Subcutaneous abdominal adipose tissue (tissue), 5 donors: Measurements from ENCODE around the gene HOMER2.
A peak's percentile ranks its signal among the peaks of the same experiment; 100 is the strongest.

Source experiments
- H3K27ac ChIP-seq: one replicate; pipeline ENCODE4 v1.7.0; 2013; ENCODE audit warnings: low read depth, mild to moderate bottlenecking, inconsistent platforms, low read length, moderate library complexity
- H3K27me3 ChIP-seq, 5 donors: one replicate each; pipeline ENCODE4 v1.7.0; 2013; ENCODE audit warnings: low read length in 5 of 5, inconsistent platforms in 1 of 5; ENCODE audit not compliant: control insufficient read depth in 5 of 5, insufficient read depth in 4 of 5
- H3K36me3 ChIP-seq, 5 donors: one replicate each; pipeline ENCODE4 v1.7.0; 2013; ENCODE audit warnings: low read length in 5 of 5; ENCODE audit not compliant: control insufficient read depth in 5 of 5, insufficient read depth in 5 of 5
- H3K4me1 ChIP-seq, 5 donors: one replicate each; pipeline ENCODE4 v1.7.0; 2013; ENCODE audit warnings: low read length in 5 of 5, mild to moderate bottlenecking in 3 of 5, moderate library complexity in 1 of 5; ENCODE audit not compliant: control insufficient read depth in 5 of 5, insufficient read depth in 5 of 5
- H3K4me3 ChIP-seq, 5 donors: one replicate each; pipeline ENCODE4 v1.7.0; 2013; ENCODE audit warnings: low read length in 5 of 5, low read depth in 1 of 5
- H3K9ac ChIP-seq, 5 donors: one replicate each; pipeline ENCODE4 v1.7.0; 2013; ENCODE audit warnings: low read length in 5 of 5, mild to moderate bottlenecking in 4 of 5, moderate library complexity in 3 of 5
- H3K9me3 ChIP-seq, 5 donors: one replicate each; pipeline ENCODE4 v1.7.0; 2013; ENCODE audit warnings: low read length in 5 of 5; ENCODE audit not compliant: control insufficient read depth in 5 of 5
- donor health status: healthy.
- donor health status: healthy.
- donor health status: healthy.
- donor health status: healthy.
- donor health status: healthy.

HOMER2 gene

GRCh38 chr15:82852941-82853561 is 99.5 kb downstream of the HOMER2 start:
- Histone ChIP-seq H3K9ac (no peak overlapping the region), H3K4me1 (peaks cover 0 to 14% (median 9%) of the 10 kb centered on the region in 5 donors), H3K27me3 (no peaks in the 10 kb centered on the region), H3K36me3 (no peaks in the 10 kb centered on the region), H3K4me3 (no peak overlapping the region), H3K27ac (no peak overlapping the region), H3K9me3 (no peaks in the 10 kb centered on the region)

GRCh38 chr15:82851981-82852511 is 100.5 kb downstream of the HOMER2 start:
- H3K36me3 ChIP-seq, result no peaks in the 10 kb centered on the region
- no peak overlapping the region for H3K9ac ChIP-seq
- no peak overlapping the region for H3K27ac ChIP-seq
- H3K27me3 ChIP-seq, result no peaks in the 10 kb centered on the region
- peaks cover 0 to 14% (median 9%) of the 10 kb centered on the region in 5 donors for H3K4me1 ChIP-seq
- H3K4me3 ChIP-seq, result no peak overlapping the region
- H3K9me3 ChIP-seq, result no peaks in the 10 kb centered on the region

- no peaks in the 10 kb centered on the region for H3K9me3 ChIP-seq
- no peaks in the 10 kb centered on the region for H3K27me3 ChIP-seq
- no peak overlapping the region for H3K9ac ChIP-seq
- H3K27ac ChIP-seq, result no peak overlapping the region
- peaks cover 0 to 14% (median 9%) of the 10 kb centered on the region in 5 donors for H3K4me1 ChIP-seq
- H3K4me3 ChIP-seq, result no peak overlapping the region
- H3K36me3 ChIP-seq, result no peaks in the 10 kb centered on the region
Observed at GRCh38 chr15:82851306-82851850, 101.1 kb downstream of the HOMER2 start.

- Histone ChIP-seq H3K27ac (no peak overlapping the region), H3K9ac (no peak overlapping the region), H3K9me3 (no peaks in the 10 kb centered on the region), H3K4me1 (peaks cover 0 to 14% (median 9%) of the 10 kb centered on the region in 5 donors), H3K27me3 (no peaks in the 10 kb centered on the region), H3K36me3 (no peaks in the 10 kb centered on the region), H3K4me3 (no peak overlapping the region)
Observed at GRCh38 chr15:82850731-82851130, 101.8 kb downstream of the HOMER2 start.

GRCh38 chr15:82849556-82850512 is 102.7 kb downstream of the HOMER2 start:
- Histone ChIP-seq H3K27ac (no peak overlapping the region), H3K27me3 (no peaks in the 10 kb centered on the region)

GRCh38 chr15:82848241-82848993 is 104.1 kb downstream of the HOMER2 start:
- Histone ChIP-seq H3K9ac (no peak overlapping the region), H3K27me3 (no peaks in the 10 kb centered on the region), H3K4me3 (no peak overlapping the region), H3K27ac (no peak overlapping the region), H3K36me3 (no peaks in the 10 kb centered on the region), H3K4me1 (peaks cover 0 to 14% (median 10%) of the 10 kb centered on the region in 5 donors), H3K9me3 (peaks cover 0 to 4% (median 0%) of the 10 kb centered on the region in 5 donors)

More at GRCh38 chr15:82849556-82850512, 102.7 kb downstream of the HOMER2 start:
- Histone ChIP-seq H3K36me3 (no peaks in the 10 kb centered on the region), H3K9me3 (no peaks in the 10 kb centered on the region), H3K4me1 (peaks cover 0 to 14% (median 9%) of the 10 kb centered on the region in 5 donors), H3K4me3 (peak overlapping the region in 4 of 5 donors; percentile 42 to 49 (median 46)), H3K9ac (peak overlapping the region in 1 of 5 donors; percentile 37)

- no peak overlapping the region for H3K4me3 ChIP-seq
- peaks cover 0 to 14% (median 10%) of the 10 kb centered on the region in 5 donors for H3K4me1 ChIP-seq
- peaks cover 0 to 4% (median 0%) of the 10 kb centered on the region in 5 donors for H3K9me3 ChIP-seq
- H3K9ac ChIP-seq, result no peak overlapping the region
- no peaks in the 10 kb centered on the region for H3K36me3 ChIP-seq
- H3K27ac ChIP-seq, result no peak overlapping the region
- H3K27me3 ChIP-seq, result no peaks in the 10 kb centered on the region
Observed at GRCh38 chr15:82847703-82848102, 104.8 kb downstream of the HOMER2 start.

- Histone ChIP-seq H3K27me3 (no peaks in the 10 kb centered on the region), H3K9ac (no peak overlapping the region), H3K36me3 (no peaks in the 10 kb centered on the region), H3K4me3 (no peak overlapping the region), H3K9me3 (peaks cover 0 to 4% (median 0%) of the 10 kb centered on the region in 5 donors), H3K27ac (no peak overlapping the region), H3K4me1 (peaks cover 0 to 14% (median 10%) of the 10 kb centered on the region in 5 donors)
Observed at GRCh38 chr15:82846621-82847020, 105.9 kb downstream of the HOMER2 start.

- Histone ChIP-seq H3K4me3 (no peak overlapping the region), H3K27ac (no peak overlapping the region), H3K9me3 (peaks cover 0 to 4% (median 0%) of the 10 kb centered on the region in 5 donors), H3K4me1 (peaks cover 0 to 14% (median 10%) of the 10 kb centered on the region in 5 donors), H3K9ac (no peak overlapping the region), H3K36me3 (no peaks in the 10 kb centered on the region), H3K27me3 (no peaks in the 10 kb centered on the region)
Observed at GRCh38 chr15:82845686-82846085, 106.8 kb downstream of the HOMER2 start.
